Colon (tissue), 2 donors: ENCODE measurements around the gene NCKAP5.

Experiments
- FAIRE-seq: peaks from 2 replicates; lab custom pipeline; 2012; peaks lifted over from hg19 to GRCh38; lab: Jason Lieb, UNC
- donor health status: control.
- donor health status: control.

Gene NCKAP5

DNA sequence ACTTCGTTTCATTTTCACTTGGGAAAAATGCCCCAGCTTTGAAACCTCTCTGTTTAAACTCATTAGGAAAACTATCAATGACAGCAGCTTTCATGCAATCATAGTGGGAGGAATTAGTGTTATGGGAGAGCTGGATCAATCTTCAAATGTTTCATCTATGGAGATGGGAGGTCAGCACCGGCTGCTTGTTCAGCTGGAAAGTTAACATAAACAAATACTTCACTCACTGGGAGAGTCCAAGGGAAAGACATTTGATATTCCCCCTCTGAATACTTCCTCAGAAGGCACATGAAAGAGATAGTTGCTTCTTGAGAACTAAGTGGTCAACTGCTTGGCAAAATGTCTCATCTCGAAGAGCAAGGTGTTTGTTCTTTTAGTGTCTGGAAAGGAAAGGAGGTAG, 905.5 kb downstream of the NCKAP5 start:
- no peak for FAIRE-seq

DNA sequence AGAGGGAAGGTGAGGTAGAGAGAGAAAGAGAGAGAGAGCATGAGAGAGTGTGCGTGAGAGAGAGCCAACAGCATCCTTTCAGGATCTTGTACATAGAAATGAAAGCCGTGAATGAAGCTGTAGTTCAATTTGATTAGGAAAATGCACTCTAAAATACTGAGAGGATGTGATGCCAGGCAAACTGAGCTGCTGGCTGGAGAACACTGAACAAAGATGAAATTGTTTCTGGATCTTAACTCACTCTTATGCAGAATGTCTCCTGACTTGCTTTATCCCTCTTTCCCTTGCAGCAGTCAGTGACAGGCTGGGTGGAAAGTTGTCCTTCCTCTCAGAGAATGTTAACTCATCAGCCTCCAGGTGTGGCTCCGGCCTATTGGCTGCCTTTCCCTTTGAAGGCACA, 908.9 kb downstream of the NCKAP5 start:
- FAIRE-seq, result no peak

DNA sequence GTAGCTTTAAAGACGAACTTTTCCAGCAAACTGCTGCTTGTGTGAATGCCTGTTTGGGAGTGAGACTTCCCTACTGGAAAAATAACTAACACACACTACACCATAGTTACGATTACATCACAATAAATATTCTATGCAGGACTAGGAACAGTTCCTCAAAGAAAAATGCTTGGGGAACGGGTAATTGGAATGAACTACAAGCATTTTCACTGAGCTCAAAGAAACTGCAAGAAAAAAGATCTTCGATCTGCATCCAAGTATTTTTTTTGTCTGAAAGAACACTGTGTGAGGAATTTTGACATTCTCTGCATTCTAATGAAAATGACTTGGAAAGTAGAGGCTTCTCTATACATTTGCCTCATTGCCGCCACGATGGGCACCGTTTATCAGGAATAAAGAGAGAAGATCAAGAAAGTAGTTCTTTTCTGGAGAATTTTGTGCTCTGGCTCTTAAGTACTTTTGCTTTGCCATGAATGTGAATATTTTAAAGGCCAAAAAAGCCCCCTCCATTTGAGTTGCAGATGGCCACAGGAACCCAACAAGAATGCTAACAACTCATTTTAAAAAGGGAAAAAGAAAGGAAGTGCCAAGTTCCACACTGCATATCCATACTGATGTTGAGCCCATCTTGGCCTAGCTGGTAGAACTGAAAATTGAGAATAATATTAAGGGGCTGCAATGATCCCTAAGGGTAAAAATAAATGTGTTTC, 911.8 kb downstream of the NCKAP5 start:
- no peak for FAIRE-seq

DNA sequence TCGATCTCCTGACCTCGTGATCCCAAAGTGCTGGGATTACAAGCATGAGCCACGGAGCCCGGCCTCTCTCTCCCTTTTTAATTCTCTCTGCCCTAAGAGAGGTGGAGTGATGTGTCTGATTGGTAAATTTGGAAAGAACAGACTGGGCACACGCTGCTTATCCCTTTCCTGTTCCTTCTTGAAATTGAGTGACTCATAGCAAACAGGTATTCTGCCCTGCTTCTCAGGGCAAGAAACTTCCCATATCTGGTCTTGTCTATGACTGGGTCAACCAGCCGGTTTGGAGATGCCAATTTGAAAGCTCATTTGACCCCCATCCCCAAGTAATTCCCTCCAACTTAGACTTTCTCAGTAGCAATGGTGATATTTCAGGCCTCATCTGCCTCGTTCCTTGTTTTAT, 913.3 kb downstream of the NCKAP5 start:
- no peak for FAIRE-seq

DNA sequence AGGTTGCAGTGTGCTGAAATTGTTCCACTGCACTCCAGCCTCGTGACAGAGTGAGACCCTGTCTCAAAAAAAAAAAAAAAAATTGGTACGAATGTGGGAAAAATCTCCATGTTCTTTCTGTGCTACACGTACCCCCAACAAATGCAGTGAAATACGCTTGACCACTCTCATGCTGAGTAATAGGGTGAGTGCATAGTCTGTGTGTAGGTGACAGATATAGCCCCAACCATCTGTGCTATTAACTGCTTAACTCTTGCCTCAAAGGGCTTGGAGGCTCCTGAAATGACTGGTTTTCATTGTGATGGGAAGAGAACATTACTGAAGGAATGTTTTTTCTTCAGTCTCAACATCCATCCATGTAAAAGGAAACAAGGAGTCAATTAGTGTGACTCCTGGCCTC, 913.9 kb downstream of the NCKAP5 start:
- FAIRE-seq, result no peak

GRCh38 chr2:132652474-132652873, 915.8 kb downstream of the NCKAP5 start:
- FAIRE-seq, result no peak

GRCh38 chr2:132651115-132652045, 916.9 kb downstream of the NCKAP5 start:
- no peak for FAIRE-seq

- no peak for FAIRE-seq
These were observed 921.6 kb downstream of the NCKAP5 start for GRCh38 chr2:132646540-132647108.

DNA sequence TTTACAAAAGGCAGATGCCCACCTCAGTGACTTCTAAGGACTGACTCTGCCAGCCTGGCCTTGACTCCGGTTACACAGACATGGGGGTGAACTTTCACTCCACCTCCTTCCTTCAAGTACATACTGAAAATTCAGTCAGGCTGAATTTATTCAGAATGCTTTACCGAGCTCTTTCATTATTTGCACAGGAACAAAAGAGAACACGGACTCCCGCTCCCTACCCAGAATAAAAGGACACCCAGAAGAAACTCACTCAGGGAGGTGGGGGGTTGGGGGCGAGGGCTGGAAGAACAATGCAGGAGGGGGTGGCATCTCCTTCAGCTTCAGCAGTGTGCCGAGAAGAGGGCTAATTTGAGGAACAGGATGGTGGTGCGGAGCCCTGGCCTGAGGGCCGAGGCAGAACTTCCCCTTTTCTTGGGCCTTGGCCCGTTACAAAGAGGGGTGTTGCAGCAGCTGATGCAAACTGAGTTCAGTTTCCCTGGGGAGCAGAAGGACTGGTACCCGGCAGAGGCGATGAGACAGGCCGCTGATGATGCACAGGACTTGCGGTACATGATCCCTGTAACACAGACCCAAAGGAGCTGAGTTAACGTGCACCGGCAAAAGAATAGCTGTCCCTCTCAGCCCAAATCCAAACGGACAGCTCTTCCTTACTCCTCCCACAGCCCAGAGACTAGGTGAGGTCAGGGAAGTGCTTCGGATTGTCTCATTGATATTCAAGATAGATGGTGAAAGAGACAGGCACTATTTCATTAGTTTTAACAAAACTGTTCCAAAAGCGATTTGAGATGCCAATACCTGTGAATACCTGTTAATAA, 922.3 kb downstream of the NCKAP5 start:
- no peak for FAIRE-seq

DNA sequence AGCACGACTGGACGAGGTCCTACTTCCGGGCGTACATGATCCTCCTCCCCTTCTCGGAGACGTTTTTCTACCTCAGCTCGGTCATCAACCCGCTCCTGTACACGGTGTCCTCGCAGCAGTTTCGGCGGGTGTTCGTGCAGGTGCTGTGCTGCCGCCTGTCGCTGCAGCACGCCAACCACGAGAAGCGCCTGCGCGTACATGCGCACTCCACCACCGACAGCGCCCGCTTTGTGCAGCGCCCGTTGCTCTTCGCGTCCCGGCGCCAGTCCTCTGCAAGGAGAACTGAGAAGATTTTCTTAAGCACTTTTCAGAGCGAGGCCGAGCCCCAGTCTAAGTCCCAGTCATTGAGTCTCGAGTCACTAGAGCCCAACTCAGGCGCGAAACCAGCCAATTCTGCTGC, 923.1 kb downstream of the NCKAP5 start:
- FAIRE-seq, result no peak

GRCh38 chr2:132642415-132642814, 925.8 kb downstream of the NCKAP5 start:
- no peak for FAIRE-seq

GRCh38 chr2:132641819-132642218, 926.4 kb downstream of the NCKAP5 start:
- no peak for FAIRE-seq

- FAIRE-seq, result no peak
These were observed 928.1 kb downstream of the NCKAP5 start for GRCh38 chr2:132640116-132640515.

DNA sequence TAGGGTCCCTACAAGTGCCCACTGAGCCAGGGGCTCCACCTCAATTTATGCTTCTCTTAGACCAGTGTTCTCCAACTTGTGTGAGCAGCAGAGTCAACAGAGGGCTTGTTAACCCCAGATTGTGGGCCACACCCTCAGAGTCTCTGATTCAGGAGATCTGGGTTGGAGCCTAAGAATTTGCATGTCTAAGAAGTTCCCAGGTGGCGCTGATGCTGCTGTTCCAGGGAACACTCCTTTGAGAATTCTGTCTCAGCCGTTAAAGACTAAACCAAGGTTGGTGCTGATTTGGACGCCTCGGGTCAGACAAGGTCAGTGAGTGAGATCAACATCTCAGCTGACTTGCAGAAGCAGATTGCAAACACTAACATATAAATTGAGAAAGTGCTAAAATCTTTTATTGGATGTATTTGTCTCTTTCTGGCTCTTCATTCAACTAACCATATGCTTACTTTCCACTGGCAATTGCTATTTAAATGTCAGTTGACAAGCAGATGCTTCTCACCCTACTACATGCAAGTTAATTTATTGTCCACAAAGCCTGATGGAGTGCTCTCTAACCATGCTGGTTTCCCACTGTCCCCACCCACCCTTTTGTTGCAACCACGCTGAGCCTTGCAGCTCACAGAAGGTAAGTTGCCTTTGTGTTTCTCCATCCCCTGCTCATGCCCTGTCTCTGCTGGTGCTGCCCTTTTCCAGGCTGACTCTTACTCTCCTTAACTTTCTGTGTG, 929.8 kb downstream of the NCKAP5 start:
- no peak for FAIRE-seq

DNA sequence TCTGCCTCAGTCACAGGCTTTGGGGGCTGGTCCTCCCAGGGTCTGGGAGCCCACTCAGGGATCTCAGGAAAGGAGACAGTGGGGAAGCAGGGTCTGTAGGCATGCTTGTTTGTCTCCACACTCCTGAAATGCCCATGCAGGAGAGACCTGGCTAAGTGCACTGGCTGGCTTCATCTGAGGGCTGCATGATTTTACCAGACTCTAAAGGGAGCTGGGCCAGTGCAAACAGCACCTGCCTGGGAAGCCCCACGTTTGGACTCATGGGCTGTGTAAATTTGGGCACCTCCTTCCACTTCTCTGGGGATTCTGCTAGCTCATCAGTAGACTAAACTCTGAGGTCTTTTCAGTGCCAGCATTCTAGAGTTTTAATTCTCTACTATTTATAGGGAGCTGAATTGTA, 931.9 kb downstream of the NCKAP5 start:
- FAIRE-seq, result no peak

DNA sequence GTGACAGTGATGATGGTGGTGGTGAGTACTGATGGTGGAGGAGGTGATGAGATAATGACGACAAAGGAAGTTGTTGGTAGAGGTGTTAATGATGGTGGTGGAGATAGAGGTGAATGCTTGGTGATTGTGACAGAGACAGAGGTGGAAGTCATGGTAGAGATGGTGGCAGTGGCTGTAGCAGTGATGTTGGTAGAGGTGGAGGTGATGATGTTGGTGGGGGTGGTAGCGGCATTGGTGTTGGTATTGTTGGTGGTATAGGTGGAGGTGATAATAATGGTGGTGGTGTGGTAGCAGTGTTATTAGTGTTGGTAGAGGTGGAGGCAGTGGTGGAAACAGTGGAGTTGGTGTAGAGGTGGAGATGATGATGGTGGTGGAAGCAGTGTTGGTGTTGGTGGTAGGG, 934.6 kb downstream of the NCKAP5 start:
- no peak for FAIRE-seq

DNA sequence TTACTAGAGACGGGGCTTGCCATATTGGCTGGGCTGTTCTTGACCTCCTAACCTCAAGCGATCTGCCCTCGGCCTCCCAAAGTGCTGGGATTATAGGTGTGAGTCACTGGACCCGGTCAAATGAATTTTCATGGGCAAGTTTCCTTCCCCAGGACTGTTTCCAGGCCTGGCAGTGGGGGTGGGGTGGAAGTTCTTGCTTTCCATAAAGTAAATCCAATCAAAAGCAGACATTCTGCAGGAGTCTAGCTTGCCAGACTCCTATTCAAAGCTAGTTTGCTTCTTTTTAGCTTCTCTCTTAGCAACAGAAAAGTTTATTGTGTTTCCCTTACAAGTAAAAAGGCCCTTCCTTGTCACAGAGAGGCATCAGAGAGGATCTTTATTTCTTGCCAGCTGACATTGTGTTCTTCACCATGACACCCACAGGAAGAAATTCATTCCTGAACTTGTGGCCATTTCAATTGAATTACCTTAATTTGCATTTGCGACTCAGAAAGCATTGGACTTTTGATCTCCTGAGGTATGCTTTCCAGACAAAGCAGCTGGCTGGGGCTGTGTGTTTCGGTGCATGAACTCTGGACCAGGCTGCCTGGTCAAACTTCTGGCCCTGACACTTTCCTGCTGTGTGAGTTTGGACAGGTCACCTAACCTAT, 936.1 kb downstream of the NCKAP5 start:
- FAIRE-seq, result no peak

GRCh38 chr2:132627536-132627935, 940.7 kb downstream of the NCKAP5 start:
- FAIRE-seq, result no peak

GRCh38 chr2:132623096-132623839, 945.0 kb downstream of the NCKAP5 start:
- no peak for FAIRE-seq
